ENCODE results near the gene LRFN3.
"Not testable (repeated sequence)": the region's sequence is repeated elsewhere in the genome, so short reads cannot be mapped to it uniquely, and the experiment has no call there.

The LRFN3 gene

GRCh38 chr19:35907377-35907745, 28.8 kb upstream of the LRFN3 start:
- no peak for DNase-seq

DNA sequence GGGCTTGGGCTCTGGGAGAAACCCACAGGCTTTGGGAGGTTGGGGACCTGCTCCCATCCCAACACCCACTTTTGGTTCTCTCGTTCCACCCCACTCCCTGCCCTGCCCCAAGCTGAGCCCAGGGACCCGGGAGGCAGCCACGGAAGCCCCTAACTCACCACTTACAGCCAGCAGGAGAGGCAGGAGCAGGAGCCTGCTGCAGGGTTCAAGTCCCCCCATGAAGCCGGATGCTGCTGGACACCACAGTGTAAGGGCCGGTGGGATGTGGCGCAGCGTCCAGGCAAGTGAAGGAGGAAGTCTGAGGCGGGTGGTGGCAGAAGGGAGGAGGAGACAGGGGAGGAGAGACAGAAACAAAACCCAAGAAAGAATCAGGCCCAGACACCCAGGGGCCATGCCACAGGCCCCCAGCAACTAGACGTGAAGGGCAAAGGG, 28.1 kb upstream of the LRFN3 start, which contains the start of gene TYROBP:
Gene TYROBP (minus strand): TSS at position 286 of the 432 bp plus-strand sequence. CDS start 67 bp downstream, at position 219.
- no peak for DNase-seq

DNA sequence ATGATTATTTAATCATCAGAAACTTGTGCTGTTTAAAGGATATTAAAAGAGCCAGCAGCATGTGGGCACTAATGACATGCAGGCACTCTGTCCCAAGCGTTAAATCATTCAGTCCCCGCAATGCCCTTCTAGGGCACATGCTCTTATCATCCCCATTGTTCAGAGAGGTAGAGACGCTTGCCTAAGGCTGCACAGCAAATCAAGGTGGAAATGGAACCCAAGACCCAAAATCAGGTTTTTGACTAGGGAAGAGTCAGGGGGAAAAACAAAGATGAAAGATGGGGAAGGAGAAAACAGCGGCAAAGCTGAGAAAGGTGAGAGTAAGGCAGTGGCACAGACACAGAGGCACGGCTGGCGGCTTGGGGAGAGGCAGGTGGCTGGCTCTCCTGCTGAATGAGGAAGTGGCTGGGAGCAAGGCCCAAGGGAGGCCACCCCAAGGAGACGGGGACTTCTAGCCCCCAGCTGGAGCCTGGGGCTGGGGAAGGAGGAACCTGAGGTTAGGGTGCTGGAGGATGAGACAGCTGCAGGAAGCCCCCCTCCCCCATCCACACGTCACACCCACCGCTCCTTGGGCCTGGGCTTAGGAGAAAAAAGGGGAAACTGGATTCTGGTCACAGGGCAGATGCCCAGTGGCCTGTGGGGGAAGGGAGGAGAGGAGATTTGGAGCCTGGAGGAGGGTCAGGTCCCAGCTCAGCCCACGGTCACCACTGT, 27.0 kb upstream of the LRFN3 start:
- peak; percentile 47 for DNase-seq

GRCh38 chr19:35909684-35910035, 26.5 kb upstream of the LRFN3 start:
- DNase-seq: no peak

GRCh38 chr19:35910355-35910754, 25.8 kb upstream of the LRFN3 start:
- DNase-seq: not testable (repeated sequence)

GRCh38 chr19:35911173-35911572, 25.0 kb upstream of the LRFN3 start:
- DNase-seq: no peak

DNA sequence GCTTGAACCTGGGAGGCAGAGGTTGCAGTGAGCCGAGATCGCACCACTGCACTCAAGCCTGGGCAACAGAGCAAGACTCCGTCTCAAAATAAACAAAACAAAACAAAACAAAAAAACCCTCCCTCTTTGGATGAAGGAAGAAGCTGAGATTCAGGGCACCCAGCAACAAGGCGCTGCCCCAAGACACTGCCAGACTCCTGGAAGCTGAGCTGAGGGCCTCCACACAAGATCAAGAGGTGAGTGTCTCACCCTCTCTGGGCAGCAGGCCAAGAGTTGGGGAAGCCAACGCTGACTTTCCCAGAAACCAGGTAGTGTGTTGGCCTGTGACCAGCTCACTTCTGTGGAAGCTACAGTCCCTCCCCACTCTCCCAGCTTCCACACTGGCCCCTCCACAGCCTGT, 24.4 kb upstream of the LRFN3 start:
- peak; percentile 51 for DNase-seq

DNA sequence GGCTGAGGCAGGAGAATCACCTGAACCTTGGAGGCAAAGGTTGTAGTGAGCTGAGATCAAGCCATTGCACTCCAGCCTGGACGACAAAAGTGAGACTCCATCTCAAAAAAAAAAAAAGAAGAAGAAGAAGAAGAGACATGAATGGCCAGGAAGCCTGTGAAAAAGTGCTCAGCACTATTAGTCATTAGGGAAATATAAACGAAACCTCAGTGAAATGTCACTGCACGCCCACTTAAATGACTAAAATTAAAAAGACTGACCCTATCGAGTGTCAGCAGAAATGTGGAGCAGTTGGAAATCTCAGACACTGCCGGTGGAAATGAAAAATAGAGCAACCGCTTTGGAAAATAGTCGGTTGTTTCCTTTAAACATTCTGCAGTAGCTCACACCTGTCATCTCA, 22.6 kb upstream of the LRFN3 start:
- DNase-seq: no peak

DNA sequence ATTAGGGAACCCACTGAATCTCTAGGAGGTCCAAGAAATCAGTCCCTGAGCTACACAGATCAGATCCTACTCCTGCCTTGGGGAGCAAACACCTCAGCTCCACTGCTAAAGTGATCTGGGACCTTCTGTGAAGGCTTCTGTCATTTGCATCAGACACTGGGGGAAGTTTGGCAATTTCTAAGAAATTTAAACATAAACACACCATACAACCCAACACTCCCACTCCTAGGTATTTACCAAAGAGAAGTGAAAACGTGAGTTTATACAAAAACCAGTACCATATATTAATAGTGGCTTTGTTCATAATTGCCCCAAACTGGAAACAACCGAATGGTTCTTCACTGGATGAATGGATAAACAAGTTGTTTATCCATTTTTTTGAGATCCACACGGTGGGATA, 20.7 kb upstream of the LRFN3 start:
- DNase-seq: no peak

- no peak for DNase-seq
These were observed 16.9 kb upstream of the LRFN3 start for GRCh38 chr19:35919306-35919705.

- no peak for DNase-seq
These were observed 15.2 kb upstream of the LRFN3 start for GRCh38 chr19:35921012-35921411.

DNA sequence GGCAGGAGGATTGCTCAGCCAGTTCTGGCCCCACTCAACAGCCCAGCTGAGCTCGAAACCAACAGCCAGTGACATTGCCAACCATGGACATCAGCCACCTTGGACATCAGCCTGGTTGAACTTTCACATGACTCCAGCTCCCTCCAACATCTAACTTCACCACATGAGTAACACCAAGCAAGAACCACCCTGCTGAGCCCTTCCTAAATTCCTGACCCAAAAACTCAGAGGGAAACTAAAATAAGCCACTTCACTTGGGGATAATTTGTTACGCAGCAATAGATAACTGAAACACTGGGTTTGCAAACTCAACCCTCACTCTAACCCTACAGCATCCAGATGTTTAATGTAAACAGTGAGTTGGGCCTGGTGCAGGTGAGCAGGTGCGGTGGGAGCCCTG, 10.7 kb upstream of the LRFN3 start:
- DNase-seq: no peak

DNA sequence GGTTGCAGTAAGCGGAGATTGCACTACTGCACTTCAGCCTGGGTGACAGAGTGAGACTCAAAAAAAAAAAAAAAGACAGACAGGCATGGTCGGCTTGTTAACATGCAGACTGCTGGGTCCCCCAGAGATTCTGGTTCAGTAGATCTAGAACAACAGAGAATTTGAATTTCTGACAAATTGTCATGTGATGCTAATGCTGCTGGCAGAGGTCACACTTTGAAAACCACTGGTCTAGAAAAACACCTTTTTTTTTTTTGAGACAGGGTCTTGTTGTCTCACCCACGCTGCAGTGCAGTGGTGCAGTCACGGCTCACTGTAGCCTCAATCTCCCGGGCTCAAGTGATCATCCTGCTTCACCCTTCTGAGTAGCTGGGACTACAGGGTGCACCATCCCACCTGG, 7.7 kb upstream of the LRFN3 start:
- DNase-seq: no peak

DNA sequence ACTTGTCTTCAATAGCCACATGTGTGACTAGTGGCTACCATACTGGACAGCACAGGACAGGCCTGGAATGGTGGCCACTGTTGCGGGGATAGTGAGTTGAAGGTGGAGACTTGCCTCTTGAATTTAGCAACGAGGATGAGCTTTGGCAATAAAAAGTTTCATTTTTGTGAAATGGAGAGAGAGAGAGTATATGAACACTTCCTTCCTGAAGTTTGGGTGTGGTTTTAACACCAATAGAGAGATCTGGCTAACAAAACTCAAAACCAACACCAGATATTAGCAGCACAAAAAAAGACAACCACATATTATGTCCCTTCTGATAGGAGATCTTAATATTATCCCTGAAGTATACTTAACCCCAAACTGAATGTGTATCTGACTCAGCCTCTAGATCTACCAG, 6.3 kb upstream of the LRFN3 start:
- no peak for DNase-seq

DNA sequence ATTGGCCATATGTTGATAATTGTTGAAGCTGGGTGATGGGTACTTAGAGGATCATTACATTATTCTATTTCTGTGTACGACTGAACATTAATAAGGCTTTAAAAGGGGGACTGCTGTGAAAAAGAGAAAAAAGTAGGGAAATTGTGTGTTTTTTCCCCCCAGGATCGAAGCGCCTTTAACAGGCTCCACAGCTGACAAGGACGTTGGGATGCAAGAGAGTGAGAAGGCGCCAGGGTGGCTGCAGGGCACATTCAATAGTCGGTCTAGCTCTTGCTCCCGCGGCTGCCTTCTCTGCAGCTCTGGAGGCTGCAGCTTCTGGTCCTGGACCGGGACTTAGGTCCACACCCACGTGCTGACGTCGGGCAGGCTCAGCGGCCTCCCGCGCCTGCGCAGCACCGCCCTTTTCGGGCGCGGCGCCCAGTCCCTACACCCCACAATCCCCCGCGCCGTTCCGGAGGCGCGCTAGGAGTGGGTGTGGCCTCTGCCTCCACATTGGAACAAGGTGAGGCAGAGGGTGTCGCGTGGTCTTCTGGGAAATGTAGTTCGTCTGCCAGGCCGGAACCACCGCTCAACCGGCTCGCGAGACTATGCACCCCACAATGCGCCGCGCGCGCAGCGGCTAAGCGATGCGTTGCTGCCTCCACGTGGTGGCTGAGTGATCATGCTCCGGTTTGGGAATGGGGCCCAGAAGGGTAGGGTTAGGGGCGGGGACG, 4.9 kb upstream of the LRFN3 start:
- DNase-seq: peak; percentile 99

- DNase-seq: no peak
These were observed 4.3 kb upstream of the LRFN3 start for GRCh38 chr19:35931874-35932202.

DNA sequence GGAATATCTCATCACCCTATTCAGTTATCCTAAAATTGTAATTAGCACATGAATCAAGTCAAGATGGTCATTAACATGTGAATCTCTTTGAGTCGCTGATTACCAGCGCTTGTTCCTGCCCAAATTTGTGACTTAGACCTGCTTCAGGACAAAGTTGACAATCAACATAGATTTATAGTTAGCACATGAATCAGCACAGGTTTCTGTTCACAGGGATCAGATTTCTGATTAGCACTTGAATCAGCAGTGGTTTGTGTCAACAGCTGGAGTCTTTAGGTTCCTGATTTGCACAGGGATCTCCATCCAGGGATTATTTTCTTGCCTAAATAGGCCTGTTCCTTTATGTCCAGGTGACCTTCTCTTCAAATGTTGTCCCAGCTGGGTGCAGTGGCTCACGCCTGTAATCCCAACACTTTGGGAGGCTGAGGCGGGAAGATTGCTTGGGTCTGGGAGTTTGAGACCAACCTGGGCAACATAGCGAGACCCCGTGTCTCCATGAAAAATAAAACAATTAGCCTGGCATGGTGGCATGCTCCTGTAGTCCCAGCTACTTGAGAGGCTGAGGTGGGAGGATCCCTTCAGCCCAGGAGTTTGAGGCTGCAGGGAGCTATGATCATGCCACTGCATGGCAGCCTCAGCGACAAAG, 3.8 kb upstream of the LRFN3 start:
- DNase-seq: no peak

DNA sequence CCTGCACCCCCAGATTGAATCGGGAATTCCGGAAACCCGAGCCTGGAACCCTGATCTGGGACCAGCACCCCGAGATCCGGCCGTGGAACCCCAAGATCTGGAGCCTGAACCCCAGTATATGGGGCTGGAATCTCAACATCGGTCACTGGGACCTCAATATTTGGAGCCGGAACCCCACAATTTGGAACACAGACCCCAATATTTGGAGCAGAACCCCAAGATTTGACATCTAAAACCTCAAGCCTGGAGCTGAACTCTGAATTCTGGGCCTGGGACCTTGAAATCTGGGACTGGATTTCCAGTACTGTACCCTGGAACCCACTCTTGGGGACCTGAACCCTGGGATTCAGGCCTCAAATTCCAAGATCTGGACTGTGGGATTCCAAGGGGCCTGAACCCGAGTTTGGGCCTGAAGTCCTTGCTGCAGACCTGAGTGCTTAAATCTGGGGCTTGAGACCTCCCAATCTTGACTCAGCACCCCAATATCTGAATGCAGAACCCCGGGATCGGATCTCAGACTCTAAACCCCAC, 629 bp downstream of the LRFN3 start:
- no peak for DNase-seq

GRCh38 chr19:35937345-35938281, 1.4 kb downstream of the LRFN3 start:
- no peak for DNase-seq

GRCh38 chr19:35938282-35939224, 2.4 kb downstream of the LRFN3 start:
- DNase-seq: no peak

DNA sequence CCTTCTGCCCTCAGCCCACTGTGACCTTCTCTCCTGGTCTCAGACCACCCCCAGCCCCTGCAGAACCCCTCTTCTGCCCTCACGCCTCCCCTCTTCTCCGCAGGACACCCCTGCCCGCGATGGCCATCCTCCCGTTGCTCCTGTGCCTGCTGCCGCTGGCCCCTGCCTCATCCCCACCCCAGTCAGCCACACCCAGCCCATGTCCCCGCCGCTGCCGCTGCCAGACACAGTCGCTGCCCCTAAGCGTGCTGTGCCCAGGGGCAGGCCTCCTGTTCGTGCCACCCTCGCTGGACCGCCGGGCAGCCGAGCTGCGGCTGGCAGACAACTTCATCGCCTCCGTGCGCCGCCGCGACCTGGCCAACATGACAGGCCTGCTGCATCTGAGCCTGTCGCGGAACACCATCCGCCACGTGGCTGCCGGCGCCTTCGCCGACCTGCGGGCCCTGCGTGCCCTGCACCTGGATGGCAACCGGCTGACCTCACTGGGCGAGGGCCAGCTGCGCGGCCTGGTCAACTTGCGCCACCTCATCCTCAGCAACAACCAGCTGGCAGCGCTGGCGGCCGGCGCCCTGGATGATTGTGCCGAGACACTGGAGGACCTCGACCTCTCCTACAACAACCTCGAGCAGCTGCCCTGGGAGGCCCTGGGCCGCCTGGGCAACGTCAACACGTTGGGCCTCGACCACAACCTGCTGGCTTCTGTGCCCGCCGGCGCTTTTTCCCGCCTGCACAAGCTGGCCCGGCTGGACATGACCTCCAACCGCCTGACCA, 3.3 kb downstream of the LRFN3 start:
- DNase-seq: no peak
